NT2/D1 (cell line): ENCODE data around the gene MXD1.

ENCODE experiments used
- SUZ12 ChIP-seq: IDR thresholded peaks from 2 replicates; pipeline ENCODE4 v1.6.1; 2011; ENCODE audit not compliant: insufficient read length, insufficient read depth; ENCODE audit errors: extremely low read depth
- ZNF274 ChIP-seq: IDR thresholded peaks from 2 replicates; pipeline ENCODE4 v1.6.1; 2011; ENCODE audit warnings: mild to moderate bottlenecking, low read depth, low read length

- no peak for TF ChIP-seq ZNF274
- TF ChIP-seq SUZ12: no peak
These were observed 29.8 kb downstream of the MXD1 start for GRCh38 chr2:69944756-69945155.
